CD4-positive, alpha-beta T cell treated with Interferon gamma for 1 hour (primary cell): Measurements from ENCODE around the gene ZNF821.
"Not testable (repeated sequence)": the region's sequence is repeated elsewhere in the genome, so short reads cannot be mapped to it uniquely, and the experiment has no call there.

Source experiments
- DNase-seq: peaks from one replicate; pipeline ENCODE4 v3.0.0-alpha.2; 2020

ZNF821 gene

DNA sequence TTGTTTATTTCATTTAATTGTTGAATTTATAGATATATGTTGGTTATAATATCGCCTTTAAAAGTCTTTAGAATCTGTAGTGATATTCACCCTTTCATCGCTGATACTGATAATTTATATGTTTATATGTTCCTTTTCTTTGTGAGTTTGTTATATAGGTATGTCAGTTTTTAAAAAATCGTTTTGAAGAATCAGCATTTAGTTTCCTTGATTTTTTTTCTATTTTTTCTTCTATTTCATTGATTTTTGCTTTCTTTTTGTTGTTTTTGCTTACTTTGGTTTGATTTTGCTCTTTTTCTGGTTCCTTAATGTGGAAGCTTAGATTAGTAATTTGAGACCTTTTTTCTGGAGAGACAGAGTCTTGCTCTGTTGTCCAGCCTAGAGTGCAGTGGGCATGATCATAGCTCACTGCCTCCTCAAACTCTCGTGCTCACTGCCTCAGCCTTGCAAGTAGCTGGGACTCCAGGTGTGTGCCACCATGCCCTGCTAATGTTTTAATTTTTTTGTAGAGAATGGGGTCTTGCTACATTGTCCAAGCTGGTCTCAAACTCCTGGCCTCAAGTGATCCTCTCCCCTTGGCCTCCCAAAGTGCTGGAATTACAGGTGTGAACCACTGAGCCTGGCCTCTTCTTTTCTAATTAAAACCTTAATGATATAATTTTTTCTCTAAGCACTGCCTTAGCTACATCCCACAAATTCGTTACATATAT lies 18.8 kb upstream of the ZNF821 start:
- DNase-seq, result no peak

- DNase-seq, result no peak
Measured at GRCh38 chr16:71899171-71899570, 15.2 kb upstream of the ZNF821 start.

DNA sequence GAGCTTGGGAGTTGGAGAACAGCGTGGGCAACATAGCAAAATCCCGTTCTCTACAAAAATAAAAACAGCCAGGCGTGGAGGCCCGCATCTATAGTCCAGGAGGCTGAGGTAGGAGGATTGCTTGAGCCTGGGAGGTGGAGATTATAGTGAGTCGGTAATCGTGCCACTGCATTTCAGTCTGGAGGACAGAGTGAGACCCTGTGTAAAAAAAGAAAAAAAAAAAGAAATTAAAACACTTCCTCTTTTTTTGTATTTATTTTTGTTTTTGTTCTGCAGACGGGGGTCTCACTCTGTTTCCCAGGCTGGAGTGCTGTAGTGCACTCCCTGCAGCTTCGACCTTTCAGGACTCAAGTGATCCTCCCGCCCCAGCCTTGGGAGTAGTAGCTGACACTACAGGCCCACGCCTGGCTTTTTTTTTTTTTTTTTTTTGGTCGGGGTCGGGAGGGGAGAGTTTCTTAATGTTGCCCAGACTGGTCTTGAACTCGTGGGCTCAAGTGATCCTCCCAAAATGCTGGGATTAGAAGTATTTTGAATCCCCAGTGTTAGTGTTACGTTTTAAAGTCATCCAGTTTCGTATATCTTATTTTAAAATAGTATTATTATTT lies 12.9 kb upstream of the ZNF821 start:
- no peak for DNase-seq

DNA sequence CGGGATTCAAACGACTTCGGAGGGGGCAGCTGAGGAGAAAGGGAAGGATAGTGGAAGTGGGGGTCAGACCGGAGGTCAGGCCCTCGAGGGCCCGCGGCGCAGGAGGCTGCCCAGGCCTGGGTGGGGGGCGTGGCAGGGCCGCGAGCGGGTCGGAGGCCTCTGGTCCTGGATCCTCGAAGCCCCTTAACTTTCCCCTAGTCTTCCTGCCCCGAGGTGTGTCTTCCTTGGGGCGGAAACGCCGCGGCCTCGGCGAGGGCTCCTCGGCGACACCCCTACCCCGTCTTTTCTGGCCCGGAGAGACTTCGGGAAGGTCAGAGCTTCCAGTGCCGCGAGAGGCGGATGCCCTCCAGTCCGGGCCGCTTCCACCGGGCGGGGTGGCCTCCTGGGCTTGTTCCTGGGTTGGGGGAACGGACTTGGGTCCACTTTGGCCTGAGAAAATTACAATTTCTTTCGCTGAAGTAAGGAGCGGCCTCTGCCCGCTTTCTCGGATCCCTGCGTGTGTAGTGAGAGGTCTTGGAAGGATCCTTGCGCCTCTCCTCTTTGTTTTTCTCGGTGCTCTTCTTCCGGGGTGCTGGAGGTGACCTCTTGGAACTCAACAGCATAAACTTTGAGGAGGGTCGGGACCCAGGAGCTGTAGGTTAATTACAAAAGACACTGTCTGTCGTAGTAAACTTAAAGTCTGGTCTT lies 11.8 kb upstream of the ZNF821 start:
- DNase-seq, result no peak

GRCh38 chr16:71894921-71895678 lies 11.1 kb upstream of the ZNF821 start, which contains the start of gene IST1:
IST1 (plus strand) TSS chr16:71895531; CDS start chr16:71915641, 20,110 bp downstream.
- peak; percentile 96 for DNase-seq

- DNase-seq, result peak; percentile 46
Measured at GRCh38 chr16:71894229-71894920, 10.4 kb upstream of the ZNF821 start.

DNA sequence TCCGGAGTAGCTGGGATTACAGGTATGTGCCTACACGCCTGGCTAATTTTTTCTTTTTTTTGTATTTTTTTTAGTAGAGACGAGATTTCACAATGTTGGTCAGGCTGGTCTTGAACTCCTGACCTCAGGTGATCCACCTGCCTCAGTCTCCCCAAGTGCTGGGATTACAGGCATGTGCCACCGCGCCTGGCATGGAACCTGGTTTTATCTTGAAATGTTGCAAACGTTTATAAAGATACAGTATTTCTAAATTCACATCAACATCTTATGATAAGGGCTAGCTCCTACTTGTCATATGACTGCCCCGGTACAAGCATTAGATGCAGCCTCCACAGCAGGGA lies 9.9 kb upstream of the ZNF821 start:
- no peak for DNase-seq

- DNase-seq, result no peak
Measured at GRCh38 chr16:71889147-71889546, 5.2 kb upstream of the ZNF821 start.

GRCh38 chr16:71885261-71885650 lies 1.3 kb upstream of the ZNF821 start:
- no peak for DNase-seq

DNA sequence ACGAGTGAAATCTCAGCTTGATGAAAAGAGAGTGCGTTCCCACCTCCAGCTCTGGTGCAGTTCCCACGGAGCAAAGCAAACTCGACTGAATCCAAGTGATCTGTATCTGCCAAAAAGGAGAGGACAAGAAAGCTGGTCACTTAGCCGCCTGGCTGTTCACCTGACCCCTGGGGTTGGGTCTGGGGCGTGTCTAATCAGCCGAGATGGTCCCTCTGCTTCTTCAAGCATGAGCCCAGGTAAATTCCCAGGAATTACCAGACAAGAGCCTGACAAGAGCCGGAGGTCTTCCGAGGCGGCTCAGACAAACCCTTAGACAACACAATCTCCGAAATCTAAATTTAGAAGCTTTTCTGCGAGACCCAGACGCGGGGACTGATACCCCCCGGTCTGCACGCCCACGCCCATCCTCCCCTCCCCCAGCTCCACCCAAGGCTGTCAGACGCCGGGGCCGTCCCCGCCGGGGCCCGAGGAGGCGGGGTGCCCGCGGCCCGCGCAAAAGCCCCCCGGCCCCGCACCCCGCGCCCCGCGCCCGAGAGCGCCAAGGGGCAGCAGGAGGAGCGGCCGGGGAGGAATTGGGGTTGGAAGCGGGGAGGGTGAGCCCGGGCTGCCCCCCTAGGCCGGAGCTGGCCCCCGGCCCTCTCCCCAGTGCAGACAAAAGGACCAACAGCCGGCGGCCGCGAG lies 674 bp downstream of the ZNF821 start:
- DNase-seq, result peak; percentile 68

DNA sequence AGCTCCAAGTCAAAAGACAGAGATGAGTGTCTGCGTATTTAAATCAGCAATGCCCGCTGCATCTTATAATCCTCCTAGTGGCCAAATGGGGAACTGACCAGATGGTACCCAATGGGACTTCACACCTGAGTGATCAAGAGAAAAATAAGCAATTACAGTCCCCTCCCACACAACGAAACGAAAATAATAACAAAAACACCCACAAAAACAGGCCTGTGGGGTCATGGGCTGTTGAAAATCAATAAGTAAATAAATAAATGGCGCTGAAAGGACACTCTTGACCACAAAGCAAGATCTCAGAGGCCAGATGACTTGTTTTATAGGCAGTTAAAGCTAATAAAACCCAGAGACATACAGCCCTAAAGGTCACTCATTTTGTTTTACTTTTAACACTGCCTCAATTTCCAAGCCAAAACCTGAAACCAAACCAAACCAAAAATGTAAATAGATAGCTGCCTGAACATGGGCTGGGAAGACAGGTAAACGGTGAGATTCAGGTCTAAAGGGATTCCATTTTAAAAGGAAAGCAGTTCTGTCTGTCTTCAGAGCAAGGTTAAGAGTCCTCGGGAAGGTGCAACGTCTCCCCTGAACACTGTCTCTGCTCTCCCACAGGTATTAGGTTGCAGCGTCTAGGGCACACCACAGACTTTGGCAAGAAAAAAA lies 1.3 kb downstream of the ZNF821 start:
- DNase-seq, result peak; percentile 72

- no peak for DNase-seq
Measured at GRCh38 chr16:71880176-71880575, 3.8 kb downstream of the ZNF821 start.

- DNase-seq, result no peak
Measured at GRCh38 chr16:71878911-71879310, 5.1 kb downstream of the ZNF821 start.

DNA sequence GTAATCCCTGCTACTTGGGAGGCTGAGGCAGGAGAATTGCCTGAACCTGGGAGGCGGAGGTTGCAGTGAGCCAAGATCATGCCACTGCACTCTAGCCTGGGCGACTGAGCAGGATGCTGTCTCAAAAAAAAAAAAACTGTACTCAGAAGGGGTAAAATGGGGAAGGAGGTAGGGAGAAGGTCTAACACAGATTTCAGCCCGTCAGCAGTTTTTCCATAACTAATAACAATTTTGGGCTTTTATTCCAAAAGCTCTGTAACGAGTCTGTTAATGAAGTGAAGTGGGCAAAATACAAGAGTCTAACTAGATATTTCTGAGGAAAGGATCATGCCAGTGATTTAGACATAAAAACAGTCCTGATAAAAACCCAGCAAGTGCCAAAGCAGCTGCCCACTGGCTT lies 10.8 kb downstream of the ZNF821 start:
- no peak for DNase-seq

DNA sequence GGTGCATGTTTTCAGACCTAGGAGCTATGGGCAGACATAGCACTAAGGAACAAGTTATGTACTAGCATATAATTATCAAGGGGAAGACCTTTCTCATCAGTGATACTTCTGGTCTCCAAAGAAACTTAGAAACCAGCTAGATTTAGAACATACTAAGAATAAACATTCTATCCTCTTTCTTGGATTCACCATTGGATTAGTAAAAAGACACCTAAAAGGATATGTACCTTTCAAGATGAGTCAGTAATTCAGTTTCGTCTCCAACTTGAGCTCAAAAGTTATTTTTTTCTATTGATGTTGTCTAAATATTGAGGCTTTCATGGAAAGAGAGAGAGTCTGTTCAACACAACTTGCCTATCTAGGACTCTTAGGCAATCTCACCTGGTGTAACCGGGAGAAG lies 13.2 kb downstream of the ZNF821 start:
- DNase-seq, result no peak

DNA sequence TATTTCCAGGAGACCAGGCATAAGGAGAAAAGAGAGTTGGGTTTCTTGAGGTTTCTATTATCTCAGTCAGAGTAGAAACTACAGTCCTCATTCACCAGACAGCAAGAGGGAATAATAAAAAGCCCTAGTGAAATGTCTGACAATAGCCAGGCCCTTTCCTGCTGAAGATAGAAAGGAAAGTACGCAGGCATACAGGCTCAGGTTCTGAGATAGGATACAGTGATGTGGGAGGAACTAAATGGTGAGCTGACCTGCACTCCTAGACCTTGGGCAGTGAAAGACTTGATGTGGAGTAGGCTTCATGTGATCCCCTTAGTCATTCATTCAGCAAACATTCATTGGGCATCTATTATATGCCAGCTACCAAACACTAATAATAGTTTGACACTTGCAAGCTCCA lies 14.9 kb downstream of the ZNF821 start:
- DNase-seq, result no peak

DNA sequence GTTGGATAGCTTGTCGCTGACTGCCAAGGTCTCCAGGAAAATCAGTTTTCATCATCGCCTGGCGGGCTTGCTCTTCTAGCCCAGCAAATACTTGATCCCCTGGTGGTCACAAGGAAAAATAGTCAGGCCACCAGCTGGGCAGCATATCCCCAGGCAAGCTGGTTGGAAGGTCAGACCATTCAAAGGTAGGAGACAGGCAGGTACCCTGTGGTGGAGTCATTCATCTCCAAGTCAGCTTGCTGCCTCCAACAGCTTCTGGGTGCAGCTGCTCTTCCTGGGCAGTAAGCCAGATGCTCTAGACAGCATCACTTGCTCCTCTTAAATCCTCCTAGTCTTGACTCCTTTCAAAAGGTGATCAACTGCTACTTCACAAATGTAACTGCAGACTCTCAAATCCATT lies 16.0 kb downstream of the ZNF821 start:
- no peak for DNase-seq

DNA sequence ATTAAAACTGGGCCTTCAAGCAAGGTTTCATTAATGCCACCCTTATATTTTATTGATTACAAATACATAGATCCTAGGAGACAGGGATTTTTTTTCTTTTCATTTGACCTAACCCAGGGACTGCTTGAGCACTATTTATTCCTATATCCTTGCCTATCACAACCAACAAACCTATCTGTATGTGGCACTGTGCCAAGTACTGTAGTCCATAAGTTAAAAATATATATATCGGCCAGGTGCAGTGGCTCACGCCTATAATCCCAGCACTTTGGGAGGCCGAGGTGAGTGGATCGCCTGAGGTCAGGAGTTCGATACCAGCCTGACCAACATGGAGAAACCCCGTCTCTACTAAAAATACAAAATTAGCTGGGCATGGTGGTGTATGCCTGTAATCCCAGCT lies 16.8 kb downstream of the ZNF821 start:
- not testable (repeated sequence) for DNase-seq

DNA sequence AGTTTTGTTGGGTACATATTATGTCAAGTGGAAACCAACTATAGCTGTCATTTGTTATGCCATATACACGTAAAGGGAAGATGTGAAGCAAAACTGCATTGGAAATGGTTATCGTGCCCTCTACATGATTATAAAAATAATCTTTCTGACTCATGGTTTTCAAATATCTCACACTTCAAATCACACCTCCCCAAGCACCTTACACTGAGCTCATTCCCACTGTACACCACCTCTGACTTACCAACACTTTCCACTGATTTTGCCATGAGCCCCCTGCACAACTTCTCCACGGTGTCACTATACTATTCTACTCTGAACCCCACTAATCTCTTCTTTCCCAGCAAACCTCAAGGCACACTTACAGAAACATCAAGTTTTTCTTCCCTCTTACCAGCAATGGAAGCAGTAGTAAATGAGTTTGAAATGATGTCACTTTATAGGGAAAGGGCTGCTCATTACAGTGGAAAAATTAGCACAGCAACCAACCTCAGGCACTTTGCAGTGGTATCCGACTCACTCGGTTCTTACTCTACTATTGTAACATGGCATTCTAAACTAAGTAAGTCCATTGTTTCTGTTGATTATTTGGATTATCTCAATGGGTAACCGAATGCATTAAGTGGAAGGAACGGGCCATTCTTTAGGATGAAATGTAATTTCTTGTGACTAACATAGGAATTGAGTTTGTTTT lies 18.7 kb downstream of the ZNF821 start:
- no peak for DNase-seq

GRCh38 chr16:71863995-71864394 lies 20.0 kb downstream of the ZNF821 start:
- DNase-seq, result no peak
